Measurements from ENCODE around the gene HHIPL1.

The HHIPL1 gene

DNA sequence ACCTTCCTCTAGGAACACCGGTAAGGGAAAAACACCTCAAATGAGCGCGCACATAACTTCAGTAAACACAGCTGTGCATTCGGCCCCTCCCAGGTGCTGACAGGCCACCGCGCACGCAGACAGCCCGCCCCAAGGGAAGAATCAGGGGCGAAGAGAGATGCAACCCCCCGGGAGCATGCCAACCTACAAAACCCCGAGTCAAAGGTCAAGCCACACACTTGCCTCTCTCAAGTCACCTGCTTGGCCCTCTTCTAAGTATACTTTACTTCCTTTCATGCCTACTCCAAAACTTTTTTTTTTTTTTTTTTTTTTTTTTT, 36.9 kb downstream of the HHIPL1 start:
- TF ChIP-seq, protein P1, sequence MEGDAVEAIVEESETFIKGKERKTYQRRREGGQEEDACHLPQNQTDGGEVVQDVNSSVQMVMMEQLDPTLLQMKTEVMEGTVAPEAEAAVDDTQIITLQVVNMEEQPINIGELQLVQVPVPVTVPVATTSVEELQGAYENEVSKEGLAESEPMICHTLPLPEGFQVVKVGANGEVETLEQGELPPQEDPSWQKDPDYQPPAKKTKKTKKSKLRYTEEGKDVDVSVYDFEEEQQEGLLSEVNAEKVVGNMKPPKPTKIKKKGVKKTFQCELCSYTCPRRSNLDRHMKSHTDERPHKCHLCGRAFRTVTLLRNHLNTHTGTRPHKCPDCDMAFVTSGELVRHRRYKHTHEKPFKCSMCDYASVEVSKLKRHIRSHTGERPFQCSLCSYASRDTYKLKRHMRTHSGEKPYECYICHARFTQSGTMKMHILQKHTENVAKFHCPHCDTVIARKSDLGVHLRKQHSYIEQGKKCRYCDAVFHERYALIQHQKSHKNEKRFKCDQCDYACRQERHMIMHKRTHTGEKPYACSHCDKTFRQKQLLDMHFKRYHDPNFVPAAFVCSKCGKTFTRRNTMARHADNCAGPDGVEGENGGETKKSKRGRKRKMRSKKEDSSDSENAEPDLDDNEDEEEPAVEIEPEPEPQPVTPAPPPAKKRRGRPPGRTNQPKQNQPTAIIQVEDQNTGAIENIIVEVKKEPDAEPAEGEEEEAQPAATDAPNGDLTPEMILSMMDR (IDR thresholded peaks at IDR 0.05; ENCODE audit: insufficient read depth, missing control alignments): no peak
- FAIRE-seq: no peak
- DNase-seq (ENCODE audit: insufficient read length, low spot score): no peak

DNA sequence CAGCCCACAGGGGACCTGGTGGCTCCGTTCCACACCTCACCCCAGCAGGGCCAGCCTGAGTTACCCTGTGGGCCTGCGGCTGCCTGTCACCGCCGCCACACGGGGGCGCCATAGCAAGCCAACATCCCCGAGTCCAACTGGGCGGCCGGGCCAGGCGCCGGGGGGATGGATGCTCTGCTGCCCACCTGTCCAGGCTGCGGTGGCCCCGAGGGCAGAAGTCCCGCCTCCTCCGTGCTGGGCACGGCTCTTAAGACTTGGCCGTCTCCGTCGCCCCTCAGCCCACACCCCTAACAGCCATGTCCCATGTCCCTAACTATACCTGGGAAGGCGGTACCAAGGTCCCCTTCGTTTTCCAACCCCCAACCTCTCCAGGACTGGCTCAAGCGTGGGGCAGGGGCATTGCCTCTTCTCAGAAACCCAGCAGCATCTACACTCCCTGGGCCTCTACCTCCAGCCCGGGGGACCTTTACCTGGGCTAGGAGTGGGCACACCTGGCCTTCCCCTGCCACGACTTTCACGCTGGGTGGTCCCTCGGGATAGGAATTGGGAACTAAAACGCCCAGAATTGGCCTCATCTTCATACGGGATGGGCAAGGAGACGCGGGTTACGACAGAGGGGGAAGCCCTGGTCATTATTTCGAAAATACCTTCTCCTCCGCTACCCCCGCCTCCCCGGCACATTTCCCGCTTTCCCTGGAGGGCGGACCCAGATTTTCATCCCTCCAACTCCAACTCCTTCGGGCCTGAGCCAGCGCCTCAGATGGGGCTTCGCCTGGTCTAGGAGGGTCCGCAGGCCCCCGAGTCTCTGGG, 38.1 kb downstream of the HHIPL1 start:
- TF ChIP-seq, protein P1 (IDR thresholded peaks at IDR 0.05; ENCODE audit: insufficient read depth, missing control alignments): peak; percentile 70
- FAIRE-seq (no peak), DNase-seq (ENCODE audit: insufficient read length, low spot score) (peak; percentile 67)

DNA sequence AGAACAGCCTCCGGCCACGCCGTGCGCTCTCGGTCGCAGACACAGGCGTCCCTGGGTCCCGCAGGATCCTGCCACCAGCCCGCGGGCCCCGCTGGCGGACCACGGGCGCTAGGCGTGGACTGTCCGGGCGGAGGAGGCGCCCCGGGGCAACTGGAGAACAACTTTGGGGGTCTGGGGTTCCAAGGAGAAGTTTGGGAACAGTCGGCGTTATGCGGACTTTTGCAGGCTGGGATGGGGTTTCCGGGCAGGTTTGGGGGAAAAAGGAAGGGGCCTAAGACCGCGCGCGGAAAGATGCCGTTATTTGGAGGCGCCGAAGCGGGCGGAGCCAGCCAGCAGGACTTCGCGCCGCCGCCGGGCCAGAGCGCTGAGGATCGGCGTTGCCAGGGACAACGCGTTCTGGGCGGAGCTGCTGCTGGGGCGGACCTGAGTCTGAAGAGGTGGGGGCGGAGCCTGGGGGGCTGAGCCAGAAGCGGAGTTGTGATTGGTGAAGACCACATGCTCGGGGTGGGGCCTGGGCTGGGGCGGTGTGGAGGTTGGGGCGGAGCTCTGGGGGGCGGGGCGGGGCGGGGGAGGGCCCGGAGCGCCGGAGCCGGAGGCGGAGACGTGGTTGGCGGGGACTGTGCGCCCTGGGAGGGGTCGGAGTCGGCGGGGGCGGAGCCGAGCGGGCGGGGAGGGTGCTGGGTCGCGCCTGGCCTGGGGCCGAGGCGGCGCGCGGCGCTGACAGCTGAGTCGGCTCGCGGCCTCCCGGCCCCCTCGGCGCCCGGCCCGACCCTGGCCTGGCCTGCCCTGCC, 38.9 kb downstream of the HHIPL1 start, which contains the start of gene CYP46A1:
Gene CYP46A1 (plus strand): TSS at position 680 of the 791 bp plus-strand sequence. CDS start 120 bp downstream, outside the sequence.
- TF ChIP-seq, protein P1 (IDR thresholded peaks at IDR 0.05; ENCODE audit: insufficient read depth, missing control alignments): no peak
- FAIRE-seq: no peak
- DNase-seq (ENCODE audit: insufficient read length, low spot score): peak; percentile 96

DNA sequence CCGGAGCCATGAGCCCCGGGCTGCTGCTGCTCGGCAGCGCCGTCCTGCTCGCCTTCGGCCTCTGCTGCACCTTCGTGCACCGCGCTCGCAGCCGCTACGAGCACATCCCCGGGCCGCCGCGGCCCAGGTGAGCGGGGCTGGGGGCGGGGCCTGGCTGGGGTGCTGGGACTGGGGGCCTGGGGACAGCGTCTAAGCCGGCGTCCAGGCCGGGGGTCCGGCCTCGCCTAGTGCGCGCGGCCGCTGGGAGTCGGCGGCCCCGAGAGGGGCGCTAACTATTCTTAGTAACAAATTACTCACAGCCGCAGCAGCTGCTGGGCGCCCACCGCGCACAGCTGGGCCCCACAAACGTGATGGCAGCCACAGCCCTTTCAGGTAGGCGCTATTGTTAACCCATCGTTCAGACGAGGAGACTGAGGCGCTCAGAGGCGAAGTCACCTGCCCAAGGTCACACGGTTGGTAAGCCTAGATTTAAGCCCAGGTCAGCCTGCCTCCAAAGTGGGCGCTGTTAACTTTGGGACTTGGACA, 39.5 kb downstream of the HHIPL1 start:
- DNase-seq (ENCODE audit: insufficient read length, low spot score): no peak
- FAIRE-seq: no peak
- TF ChIP-seq, protein P1 (IDR thresholded peaks at IDR 0.05; ENCODE audit: insufficient read depth, missing control alignments): no peak

DNA sequence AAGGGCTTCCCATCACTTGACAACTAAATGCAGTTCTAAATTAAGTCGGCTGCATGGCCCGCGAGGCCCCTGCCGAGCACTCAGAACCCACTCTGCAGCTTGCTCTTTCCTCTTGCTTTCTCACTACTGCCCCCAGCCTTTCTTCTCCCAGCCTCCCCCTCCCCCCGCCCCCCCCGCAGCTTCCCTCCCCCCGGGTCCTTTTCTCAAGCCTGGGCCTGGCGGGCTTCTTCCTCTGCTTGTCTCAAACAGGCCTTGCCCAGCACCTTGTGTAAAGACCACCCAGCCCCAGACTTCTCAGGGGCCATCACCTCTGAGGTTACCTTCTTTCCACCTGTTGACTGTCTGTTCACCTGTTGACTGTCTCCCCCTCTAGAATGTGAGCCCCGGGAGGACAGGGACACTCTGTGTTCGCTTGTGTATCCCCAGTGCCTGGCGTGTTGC, 40.2 kb downstream of the HHIPL1 start:
- TF ChIP-seq, protein P1 (IDR thresholded peaks at IDR 0.05; ENCODE audit: insufficient read depth, missing control alignments): no peak
- DNase-seq (ENCODE audit: insufficient read length, low spot score) (no peak), FAIRE-seq (no peak)

DNA sequence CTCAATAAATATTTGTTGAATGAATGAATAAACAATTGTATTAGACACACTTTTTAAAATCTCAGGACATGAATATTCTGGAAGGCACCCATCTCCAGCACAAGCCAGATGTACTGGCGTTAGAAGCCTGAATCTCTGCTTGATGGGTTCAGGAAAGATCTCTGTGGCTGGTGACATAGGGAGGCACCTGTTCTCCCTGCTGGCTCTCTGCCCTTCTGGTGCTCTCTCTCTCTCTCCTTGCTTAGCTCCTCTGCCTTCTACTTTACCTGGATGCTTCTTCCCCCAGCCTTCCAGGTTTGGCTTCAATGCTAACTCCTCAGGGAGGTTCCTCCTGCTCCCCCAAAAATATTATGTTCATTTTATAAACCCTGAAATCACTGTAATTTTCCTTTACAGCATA, 40.7 kb downstream of the HHIPL1 start:
- TF ChIP-seq, protein P1 (IDR thresholded peaks at IDR 0.05; ENCODE audit: insufficient read depth, missing control alignments): no peak
- FAIRE-seq (no peak), DNase-seq (ENCODE audit: insufficient read length, low spot score) (no peak)
